ENCODE results near the gene LIMS1.

LIMS1 gene

GRCh38 chr2:108616751-108617161 lies 82.5 kb downstream of the LIMS1 start (continued):
- no peak for TF ChIP-seq PBX3 (CRISPR knock-in tag; IDR thresholded peaks at IDR 0.05)
- no peak; the same call in 1 of the 2 replicates for TF ChIP-seq TRIM28 (IDR thresholded peaks at IDR 0.05; ENCODE audit: borderline replicate concordance, low read length)
- TF ChIP-seq ZNF280C (tag by site-specific recombination; IDR thresholded peaks at IDR 0.05) = no peak
- no peak for TF ChIP-seq ZNF16 (tag by site-specific recombination; IDR thresholded peaks at IDR 0.05; ENCODE audit: low read depth)
- peak; percentile 59; the same call in 1 of the 2 replicates for TF ChIP-seq ZEB2 (tag by site-specific recombination; IDR thresholded peaks at IDR 0.05)
- TF ChIP-seq ZNF146 (tag by site-specific recombination; IDR thresholded peaks at IDR 0.05) = no peak
- peak; percentile 56; the same call in 1 of the 2 replicates for TF ChIP-seq HOXD13 (CRISPR knock-in tag; IDR thresholded peaks at IDR 0.05; ENCODE audit: borderline replicate concordance)
- TF ChIP-seq ZNF214 (tag by site-specific recombination; IDR thresholded peaks at IDR 0.05; ENCODE audit: borderline replicate concordance) = no peak
- TF ChIP-seq ZNF48 (tag by site-specific recombination; IDR thresholded peaks at IDR 0.05) = no peak
- TF ChIP-seq ZNF658 (tag by site-specific recombination; IDR thresholded peaks at IDR 0.05) = no peak
- TF ChIP-seq ZNF19 (tag by site-specific recombination; IDR thresholded peaks at IDR 0.05; ENCODE audit: low read depth) = no peak
- TF ChIP-seq ZNF148 (tag by site-specific recombination; IDR thresholded peaks at IDR 0.05; ENCODE audit: borderline replicate concordance) = no peak
- no peak for TF ChIP-seq ZNF510 (tag by site-specific recombination; IDR thresholded peaks at IDR 0.05; ENCODE audit: insufficient replicate concordance)
- no peak for TF ChIP-seq ZNF518A (tag by site-specific recombination; conservative IDR thresholded peaks at IDR 0.05; ENCODE audit: low read depth)
- no peak for TF ChIP-seq ATF2 (tag by site-specific recombination; IDR thresholded peaks at IDR 0.05; ENCODE audit: low read depth)
- no peak for TF ChIP-seq ZBTB7A (tag by site-specific recombination; IDR thresholded peaks at IDR 0.05; ENCODE audit: low read depth)
- TF ChIP-seq ZNF610 (tag by site-specific recombination; IDR thresholded peaks at IDR 0.05; ENCODE audit: borderline replicate concordance) = no peak
- TF ChIP-seq ZNF391 (tag by site-specific recombination; IDR thresholded peaks at IDR 0.05; ENCODE audit: borderline replicate concordance, low read depth) = no peak
- no peak for TF ChIP-seq ZNF76 (tag by site-specific recombination; IDR thresholded peaks at IDR 0.05; ENCODE audit: borderline replicate concordance, low read depth)
- TF ChIP-seq ZNF645 (tag by site-specific recombination; IDR thresholded peaks at IDR 0.05) = no peak
- TF ChIP-seq MZF1 (tag by site-specific recombination; IDR thresholded peaks at IDR 0.05; ENCODE audit: borderline replicate concordance) = no peak
- no peak for TF ChIP-seq ZNF311 (tag by site-specific recombination; IDR thresholded peaks at IDR 0.05; ENCODE audit: borderline replicate concordance)
- TF ChIP-seq KLF7 (tag by site-specific recombination; IDR thresholded peaks at IDR 0.05; ENCODE audit: borderline replicate concordance) = no peak
- no peak for TF ChIP-seq ZNF404 (tag by site-specific recombination; IDR thresholded peaks at IDR 0.05)
- no peak for TF ChIP-seq ZFP41 (tag by site-specific recombination; IDR thresholded peaks at IDR 0.05; ENCODE audit: borderline replicate concordance)
- TF ChIP-seq ZNF221 (tag by site-specific recombination; IDR thresholded peaks at IDR 0.05; ENCODE audit: borderline replicate concordance) = no peak
- TF ChIP-seq ZNF324 (tag by site-specific recombination; IDR thresholded peaks at IDR 0.05) = no peak
